MM.1S (cell line): ENCODE results near the gene MYO1E.

Experiments
- EZH2 ChIP-seq: fragments of 300-600 bp; sonication (generic); optimal IDR thresholded peaks from 2 replicates; pipeline ENCODE3; 2017; ENCODE audit warnings: low read depth, mild to moderate bottlenecking, antibody characterized with exemption, low read length, mixed read lengths
- EZH2phosphoT487 ChIP-seq: fragments of 300-600 bp; sonication (generic); IDR thresholded peaks from 2 replicates; pipeline ENCODE4 v1.6.1; 2018; ENCODE audit warnings: antibody characterized with exemption, low read length
- TF ChIP-seq, protein P1 (sequence below): fragments of 300-600 bp; sonication (generic); IDR thresholded peaks from 2 replicates; pipeline ENCODE4 v1.5.1; 2016; ENCODE audit warnings: antibody characterized with exemption, low read length, mixed read lengths

DNA sequence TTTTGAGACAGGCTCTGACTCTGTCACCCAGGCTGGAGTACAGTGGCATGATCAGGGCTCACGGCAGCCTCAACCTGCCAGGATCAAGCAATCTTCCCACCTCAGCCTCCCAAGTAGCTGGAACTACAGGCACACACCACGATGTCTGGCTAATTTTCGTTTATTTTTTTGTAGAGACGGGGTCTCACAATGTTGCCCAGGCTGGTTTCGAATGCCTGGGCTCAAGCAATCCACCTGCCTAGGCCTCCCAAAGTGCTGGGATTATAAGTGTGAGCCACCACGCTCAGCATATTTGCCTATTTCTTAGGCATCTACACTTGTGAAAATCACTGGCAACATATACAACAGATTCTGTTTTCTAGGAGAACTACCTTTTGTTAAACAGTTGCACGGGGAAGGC lies 16.9 kb downstream of the MYO1E start:
- TF ChIP-seq, protein P1, sequence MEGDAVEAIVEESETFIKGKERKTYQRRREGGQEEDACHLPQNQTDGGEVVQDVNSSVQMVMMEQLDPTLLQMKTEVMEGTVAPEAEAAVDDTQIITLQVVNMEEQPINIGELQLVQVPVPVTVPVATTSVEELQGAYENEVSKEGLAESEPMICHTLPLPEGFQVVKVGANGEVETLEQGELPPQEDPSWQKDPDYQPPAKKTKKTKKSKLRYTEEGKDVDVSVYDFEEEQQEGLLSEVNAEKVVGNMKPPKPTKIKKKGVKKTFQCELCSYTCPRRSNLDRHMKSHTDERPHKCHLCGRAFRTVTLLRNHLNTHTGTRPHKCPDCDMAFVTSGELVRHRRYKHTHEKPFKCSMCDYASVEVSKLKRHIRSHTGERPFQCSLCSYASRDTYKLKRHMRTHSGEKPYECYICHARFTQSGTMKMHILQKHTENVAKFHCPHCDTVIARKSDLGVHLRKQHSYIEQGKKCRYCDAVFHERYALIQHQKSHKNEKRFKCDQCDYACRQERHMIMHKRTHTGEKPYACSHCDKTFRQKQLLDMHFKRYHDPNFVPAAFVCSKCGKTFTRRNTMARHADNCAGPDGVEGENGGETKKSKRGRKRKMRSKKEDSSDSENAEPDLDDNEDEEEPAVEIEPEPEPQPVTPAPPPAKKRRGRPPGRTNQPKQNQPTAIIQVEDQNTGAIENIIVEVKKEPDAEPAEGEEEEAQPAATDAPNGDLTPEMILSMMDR, result no peak
- TF ChIP-seq EZH2phosphoT487 (no peak), EZH2 (no peak)
